Ishikawa (cell line): ENCODE measurements around the gene TIAM2.

ENCODE experiments used
- CEBPB ChIP-seq: IDR thresholded peaks from 2 replicates; pipeline ENCODE4 v1.6.1; 2012
- CREB1 ChIP-seq: IDR thresholded peaks from 2 replicates; pipeline ENCODE4 v1.6.1; 2012; ENCODE audit warnings: low read depth
- EGR1 ChIP-seq: IDR thresholded peaks from 2 replicates; pipeline ENCODE4 v1.6.1; 2012
- EP300 ChIP-seq: IDR thresholded peaks from 2 replicates; pipeline ENCODE4 v1.6.1; 2012; ENCODE audit warnings: borderline replicate concordance
- FOXM1 ChIP-seq: IDR thresholded peaks from 2 replicates; pipeline ENCODE4 v1.6.1; 2012; ENCODE audit warnings: low read depth, borderline replicate concordance
- NFIC ChIP-seq: IDR thresholded peaks from 2 replicates; pipeline ENCODE4 v1.6.1; 2012
- RAD21 ChIP-seq: IDR thresholded peaks from 2 replicates; pipeline ENCODE4 v1.6.1; 2012; ENCODE audit warnings: low read depth
- TAF1 ChIP-seq: IDR thresholded peaks from 2 replicates; pipeline ENCODE4 v1.6.1; 2012; ENCODE audit warnings: low read depth, mild to moderate bottlenecking
- TEAD4 ChIP-seq: IDR thresholded peaks from 2 replicates; pipeline ENCODE4 v1.6.1; 2012
- YY1 ChIP-seq: IDR thresholded peaks from 2 replicates; pipeline ENCODE4 v1.6.1; 2012; ENCODE audit warnings: low read depth
- ZBTB7A ChIP-seq: IDR thresholded peaks from 2 replicates; pipeline ENCODE4 v1.6.1; 2012; ENCODE audit warnings: low read depth
- TF ChIP-seq, protein P1 (sequence below): IDR thresholded peaks from 2 replicates; pipeline ENCODE4 v1.6.1; 2012
- TF ChIP-seq, protein P2 (sequence below): IDR thresholded peaks from 2 replicates; pipeline ENCODE4 v1.6.1; 2012
- TF ChIP-seq, protein P3 (sequence below): IDR thresholded peaks from 2 replicates; pipeline ENCODE4 v1.6.1; 2012; ENCODE audit warnings: low read depth, mild to moderate bottlenecking

Gene TIAM2

DNA sequence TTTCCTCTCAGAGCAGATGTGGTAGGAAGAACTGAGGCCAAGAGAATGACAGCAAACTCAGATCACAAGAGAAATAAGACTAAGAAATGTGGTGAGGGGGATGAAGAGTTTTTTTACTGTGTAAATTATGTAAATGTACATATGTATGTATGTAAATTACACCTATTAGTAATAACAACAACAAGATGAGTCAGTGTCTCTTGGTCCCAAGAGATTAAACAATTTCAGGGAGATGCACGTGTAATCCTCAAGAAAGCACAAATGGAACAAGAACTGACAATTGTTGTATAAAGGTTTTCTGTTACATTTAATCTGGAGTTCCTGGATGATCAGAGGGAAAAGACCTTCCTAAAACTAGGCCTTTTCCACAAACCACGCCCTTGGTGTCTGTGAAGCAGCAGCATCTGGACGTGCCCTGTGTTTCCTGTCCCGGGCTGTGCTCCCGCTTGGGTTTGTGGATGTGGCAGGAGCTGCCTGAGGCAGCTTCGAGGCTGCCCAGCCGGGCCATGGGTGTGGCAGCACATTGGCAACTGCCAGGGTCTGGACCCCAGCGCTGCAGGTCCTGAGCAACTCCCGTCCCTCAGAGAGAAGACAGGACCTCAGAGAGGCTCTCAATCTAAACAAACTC, 269.7 kb downstream of the TIAM2 start:
- TF ChIP-seq EP300, result no peak
- no peak for TF ChIP-seq TEAD4
- TF ChIP-seq, protein P1, sequence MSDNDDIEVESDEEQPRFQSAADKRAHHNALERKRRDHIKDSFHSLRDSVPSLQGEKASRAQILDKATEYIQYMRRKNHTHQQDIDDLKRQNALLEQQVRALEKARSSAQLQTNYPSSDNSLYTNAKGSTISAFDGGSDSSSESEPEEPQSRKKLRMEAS, result no peak
- no peak for TF ChIP-seq CEBPB
- no peak for TF ChIP-seq FOXM1
- TF ChIP-seq YY1, result no peak
- TF ChIP-seq EGR1, result no peak
- no peak for TF ChIP-seq NFIC
- no peak for TF ChIP-seq ZBTB7A
- TF ChIP-seq, protein P2, sequence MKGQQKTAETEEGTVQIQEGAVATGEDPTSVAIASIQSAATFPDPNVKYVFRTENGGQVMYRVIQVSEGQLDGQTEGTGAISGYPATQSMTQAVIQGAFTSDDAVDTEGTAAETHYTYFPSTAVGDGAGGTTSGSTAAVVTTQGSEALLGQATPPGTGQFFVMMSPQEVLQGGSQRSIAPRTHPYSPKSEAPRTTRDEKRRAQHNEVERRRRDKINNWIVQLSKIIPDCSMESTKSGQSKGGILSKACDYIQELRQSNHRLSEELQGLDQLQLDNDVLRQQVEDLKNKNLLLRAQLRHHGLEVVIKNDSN, result no peak
- TF ChIP-seq, protein P3, sequence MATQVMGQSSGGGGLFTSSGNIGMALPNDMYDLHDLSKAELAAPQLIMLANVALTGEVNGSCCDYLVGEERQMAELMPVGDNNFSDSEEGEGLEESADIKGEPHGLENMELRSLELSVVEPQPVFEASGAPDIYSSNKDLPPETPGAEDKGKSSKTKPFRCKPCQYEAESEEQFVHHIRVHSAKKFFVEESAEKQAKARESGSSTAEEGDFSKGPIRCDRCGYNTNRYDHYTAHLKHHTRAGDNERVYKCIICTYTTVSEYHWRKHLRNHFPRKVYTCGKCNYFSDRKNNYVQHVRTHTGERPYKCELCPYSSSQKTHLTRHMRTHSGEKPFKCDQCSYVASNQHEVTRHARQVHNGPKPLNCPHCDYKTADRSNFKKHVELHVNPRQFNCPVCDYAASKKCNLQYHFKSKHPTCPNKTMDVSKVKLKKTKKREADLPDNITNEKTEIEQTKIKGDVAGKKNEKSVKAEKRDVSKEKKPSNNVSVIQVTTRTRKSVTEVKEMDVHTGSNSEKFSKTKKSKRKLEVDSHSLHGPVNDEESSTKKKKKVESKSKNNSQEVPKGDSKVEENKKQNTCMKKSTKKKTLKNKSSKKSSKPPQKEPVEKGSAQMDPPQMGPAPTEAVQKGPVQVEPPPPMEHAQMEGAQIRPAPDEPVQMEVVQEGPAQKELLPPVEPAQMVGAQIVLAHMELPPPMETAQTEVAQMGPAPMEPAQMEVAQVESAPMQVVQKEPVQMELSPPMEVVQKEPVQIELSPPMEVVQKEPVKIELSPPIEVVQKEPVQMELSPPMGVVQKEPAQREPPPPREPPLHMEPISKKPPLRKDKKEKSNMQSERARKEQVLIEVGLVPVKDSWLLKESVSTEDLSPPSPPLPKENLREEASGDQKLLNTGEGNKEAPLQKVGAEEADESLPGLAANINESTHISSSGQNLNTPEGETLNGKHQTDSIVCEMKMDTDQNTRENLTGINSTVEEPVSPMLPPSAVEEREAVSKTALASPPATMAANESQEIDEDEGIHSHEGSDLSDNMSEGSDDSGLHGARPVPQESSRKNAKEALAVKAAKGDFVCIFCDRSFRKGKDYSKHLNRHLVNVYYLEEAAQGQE, result no peak

DNA sequence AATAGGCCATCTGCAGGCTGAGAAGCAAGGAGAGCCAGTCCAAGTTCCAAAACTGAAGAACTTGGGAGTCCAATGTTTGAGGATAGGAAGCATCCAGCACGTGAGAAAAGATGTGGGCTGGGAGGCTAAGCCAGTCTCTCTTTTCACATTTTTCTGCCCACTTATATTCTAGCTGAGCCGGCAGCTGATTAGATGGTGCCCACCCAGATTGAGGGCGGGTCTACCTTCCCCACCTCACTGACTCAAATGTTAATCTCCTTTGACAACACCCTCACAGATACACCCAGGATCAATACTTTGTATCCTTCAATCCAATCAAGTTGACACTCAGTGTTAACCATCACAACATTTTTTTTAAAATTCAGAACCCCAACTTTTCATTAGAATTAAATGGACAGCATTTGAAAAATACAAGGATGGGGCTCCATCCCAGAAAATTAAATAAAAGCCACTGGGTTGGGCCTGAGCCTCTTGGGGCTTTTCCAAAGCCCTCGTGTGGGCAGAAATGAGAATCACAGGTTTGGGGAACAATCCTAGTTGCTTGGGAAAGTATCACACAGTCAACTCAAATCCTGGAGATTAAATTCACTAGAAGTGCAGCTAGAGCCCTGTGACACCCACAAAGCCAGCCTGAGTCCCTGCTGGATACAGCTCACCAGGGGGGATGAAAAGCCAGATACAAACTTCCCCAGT, 270.9 kb downstream of the TIAM2 start:
- no peak for TF ChIP-seq CEBPB
- TF ChIP-seq YY1, result no peak
- no peak for TF ChIP-seq FOXM1
- TF ChIP-seq NFIC, result no peak
- TF ChIP-seq RAD21, result no peak

DNA sequence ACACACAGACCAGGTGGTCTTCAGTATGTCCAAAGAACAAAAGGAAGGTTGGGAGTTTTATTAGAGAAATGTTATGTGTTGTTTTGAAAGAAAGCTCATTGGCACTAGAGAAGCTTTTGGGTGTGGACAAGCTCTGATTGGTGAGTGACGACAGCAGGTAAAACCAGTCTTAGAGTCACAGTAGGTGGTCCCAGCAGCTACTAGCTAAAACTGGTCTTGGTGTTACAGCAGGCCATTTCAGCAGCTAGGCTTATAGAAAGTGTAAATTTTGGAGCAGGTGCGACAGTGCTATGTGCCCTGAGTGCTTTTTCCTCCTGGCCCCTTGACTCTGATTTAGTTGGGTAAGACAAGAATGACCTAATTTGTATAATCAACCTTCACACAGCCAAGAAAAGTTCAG, 272.3 kb downstream of the TIAM2 start:
- TF ChIP-seq ZBTB7A, result no peak
- TF ChIP-seq, protein P2, result no peak
- no peak for TF ChIP-seq EP300
- TF ChIP-seq YY1, result no peak
- TF ChIP-seq, protein P1, result no peak
- TF ChIP-seq RAD21, result no peak
- TF ChIP-seq FOXM1, result no peak
- TF ChIP-seq CEBPB, result no peak
- TF ChIP-seq CREB1, result no peak

DNA sequence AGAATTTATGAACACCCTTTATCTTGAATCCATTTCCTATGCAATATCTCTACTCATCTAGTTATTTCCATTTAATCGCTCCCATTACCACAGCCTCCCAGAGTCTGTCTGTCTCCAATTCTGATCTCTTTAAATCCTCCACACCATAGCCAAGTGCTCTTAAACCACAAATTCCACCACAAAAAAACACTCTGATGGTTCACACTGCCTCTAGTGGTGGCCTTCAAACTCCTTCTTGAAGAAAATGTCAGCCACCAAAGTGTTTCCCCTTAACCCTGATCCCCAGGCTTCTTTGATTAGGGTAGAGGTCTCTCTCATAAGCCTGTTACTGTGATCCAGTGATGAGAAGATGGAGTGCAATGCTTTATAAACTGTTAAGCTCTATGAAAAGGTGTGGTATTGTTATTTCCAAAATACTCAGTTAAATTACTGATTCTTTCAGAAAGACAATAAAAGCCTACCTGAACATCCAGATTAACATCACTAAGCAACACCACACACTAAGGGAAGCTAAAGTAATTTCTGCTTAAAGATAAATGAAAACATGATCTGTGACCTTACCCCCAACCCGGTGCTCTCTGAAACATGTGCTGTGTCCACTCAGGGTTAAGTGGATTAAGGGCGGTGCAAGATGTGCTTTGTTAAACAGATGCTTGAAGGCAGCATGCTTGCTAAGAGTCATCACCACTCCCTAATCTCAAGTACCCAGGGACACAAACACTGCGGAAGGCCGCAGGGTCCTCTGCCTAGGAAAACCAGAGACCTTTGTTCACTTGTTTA, 273.2 kb downstream of the TIAM2 start:
- TF ChIP-seq RAD21, result peak; percentile 29; the same call in 1 of the 2 replicates

DNA sequence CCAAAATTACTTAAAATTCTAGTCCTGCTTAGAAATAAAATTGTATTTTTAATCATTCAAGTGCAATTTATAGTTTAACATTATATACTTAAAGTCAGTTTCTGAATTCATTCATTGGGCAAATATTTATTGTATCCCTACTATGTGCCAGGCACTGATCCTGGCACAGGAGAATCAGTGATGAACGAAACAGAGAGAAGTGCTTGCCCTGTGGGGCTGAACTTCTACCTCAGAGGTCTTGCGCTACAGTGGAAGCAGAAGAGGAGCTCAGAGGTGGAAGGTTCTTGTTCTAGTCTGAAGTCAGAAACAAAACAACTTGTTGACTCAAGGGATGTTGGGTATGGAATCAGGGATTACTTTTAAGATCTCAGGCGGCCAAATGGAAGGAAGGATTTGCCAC, 274.6 kb downstream of the TIAM2 start:
- TF ChIP-seq EP300 (no peak), TAF1 (no peak), FOXM1 (no peak), CEBPB (no peak), YY1 (no peak), TEAD4 (no peak), RAD21 (no peak), NFIC (no peak)
- TF ChIP-seq, protein P3, result no peak
- TF ChIP-seq, protein P1, result no peak
- TF ChIP-seq, protein P2, result no peak
